HL-60 (cell line): ENCODE results near the gene ZNF622.

Source experiments
- DNase-seq, 2 experiments: peaks; one replicate each; pipeline ENCODE4 v3.0.0-alpha.2; 2010 to 2020; ENCODE audit warnings: low read depth in 1 of 2, low spot score in 1 of 2
- H3K27ac ChIP-seq: fragments of 250-450 bp; sonication (Bioruptor Pico); replicated peaks from 2 replicates; pipeline ENCODE4 v1.5.1; 2020; ENCODE audit warnings: mild to moderate bottlenecking, moderate library complexity
- H3K27me3 ChIP-seq: fragments of 250-450 bp; sonication (Bioruptor Pico); 2 replicates; pipeline ENCODE4 v1.5.1; 2021; ENCODE audit warnings: mild to moderate bottlenecking, moderate library complexity; ENCODE audit not compliant: insufficient read depth, poor library complexity, severe bottlenecking
- H3K4me3 ChIP-seq: replicated peaks from 2 replicates; pipeline ENCODE4 v1.5.1; 2011; ENCODE audit warnings: mild to moderate bottlenecking, control low read depth, low read length; ENCODE audit not compliant: insufficient read depth
- GABPA ChIP-seq: IDR thresholded peaks from 2 replicates; pipeline ENCODE4 v1.6.1; 2012; ENCODE audit warnings: low read depth
- POLR2AphosphoS5 ChIP-seq: IDR thresholded peaks from 2 replicates; pipeline ENCODE4 v1.6.1; 2012; ENCODE audit warnings: low read depth
- REST ChIP-seq: IDR thresholded peaks from 2 replicates; pipeline ENCODE4 v1.6.1; 2012; ENCODE audit warnings: low read depth; ENCODE audit not compliant: insufficient replicate concordance
- SPI1 ChIP-seq: IDR thresholded peaks from 2 replicates; pipeline ENCODE4 v1.6.1; 2012; ENCODE audit warnings: low read depth, mild to moderate bottlenecking, borderline replicate concordance
- TF ChIP-seq, protein P1 (sequence below): IDR thresholded peaks from one replicate; pipeline ENCODE4 v1.5.1; 2011; ENCODE audit warnings: low read length, control low read depth, inconsistent platforms; ENCODE audit not compliant: insufficient read depth

ZNF622 gene

GRCh38 chr5:16486711-16487111 is 21.1 kb upstream of the ZNF622 start:
- no peak for DNase-seq
- Histone ChIP-seq H3K27me3 (no peaks in the 10 kb centered on the region), H3K4me3 (no peak overlapping the region), H3K27ac (no peak overlapping the region)
- TF ChIP-seq SPI1 = no peak
- TF ChIP-seq GABPA = no peak
- no peak for TF ChIP-seq POLR2AphosphoS5
- TF ChIP-seq, protein P1, sequence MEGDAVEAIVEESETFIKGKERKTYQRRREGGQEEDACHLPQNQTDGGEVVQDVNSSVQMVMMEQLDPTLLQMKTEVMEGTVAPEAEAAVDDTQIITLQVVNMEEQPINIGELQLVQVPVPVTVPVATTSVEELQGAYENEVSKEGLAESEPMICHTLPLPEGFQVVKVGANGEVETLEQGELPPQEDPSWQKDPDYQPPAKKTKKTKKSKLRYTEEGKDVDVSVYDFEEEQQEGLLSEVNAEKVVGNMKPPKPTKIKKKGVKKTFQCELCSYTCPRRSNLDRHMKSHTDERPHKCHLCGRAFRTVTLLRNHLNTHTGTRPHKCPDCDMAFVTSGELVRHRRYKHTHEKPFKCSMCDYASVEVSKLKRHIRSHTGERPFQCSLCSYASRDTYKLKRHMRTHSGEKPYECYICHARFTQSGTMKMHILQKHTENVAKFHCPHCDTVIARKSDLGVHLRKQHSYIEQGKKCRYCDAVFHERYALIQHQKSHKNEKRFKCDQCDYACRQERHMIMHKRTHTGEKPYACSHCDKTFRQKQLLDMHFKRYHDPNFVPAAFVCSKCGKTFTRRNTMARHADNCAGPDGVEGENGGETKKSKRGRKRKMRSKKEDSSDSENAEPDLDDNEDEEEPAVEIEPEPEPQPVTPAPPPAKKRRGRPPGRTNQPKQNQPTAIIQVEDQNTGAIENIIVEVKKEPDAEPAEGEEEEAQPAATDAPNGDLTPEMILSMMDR = no peak
- no peak for TF ChIP-seq REST

DNA sequence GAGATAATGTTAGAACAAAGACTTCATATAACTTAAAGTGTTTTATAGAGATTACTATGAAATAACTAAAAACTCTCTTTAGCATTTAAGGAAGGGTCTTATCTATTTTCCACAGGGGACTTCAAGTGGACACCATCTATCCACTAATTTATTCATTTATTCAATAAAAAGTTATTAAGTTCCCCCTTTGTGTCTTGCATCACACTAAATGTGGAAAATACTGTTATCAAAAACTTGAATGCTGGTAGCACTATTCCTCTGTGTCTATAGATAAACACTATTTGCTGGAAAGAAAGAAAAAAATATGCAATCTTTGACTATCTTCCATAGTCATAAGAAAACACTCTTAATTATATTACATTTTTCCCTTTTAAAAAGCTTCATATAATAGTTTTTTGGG is 20.1 kb upstream of the ZNF622 start:
- no peak overlapping the region for H3K27ac ChIP-seq
- TF ChIP-seq REST (no peak), SPI1 (no peak), POLR2AphosphoS5 (no peak), GABPA (no peak)
- TF ChIP-seq, protein P1 = no peak
- no peaks in the 10 kb centered on the region for H3K27me3 ChIP-seq
- no peak for DNase-seq
- no peak overlapping the region for H3K4me3 ChIP-seq

GRCh38 chr5:16484081-16484480 is 18.5 kb upstream of the ZNF622 start:
- DNase-seq = no peak
- no peak overlapping the region for H3K4me3 ChIP-seq
- no peak overlapping the region for H3K27ac ChIP-seq
- TF ChIP-seq REST = no peak
- TF ChIP-seq GABPA = no peak
- no peak for TF ChIP-seq SPI1
- TF ChIP-seq, protein P1 = no peak
- no peak for TF ChIP-seq POLR2AphosphoS5
- no peaks in the 10 kb centered on the region for H3K27me3 ChIP-seq
